Measurements from ENCODE around the gene RRM1.

- TF ChIP-seq, protein P1, sequence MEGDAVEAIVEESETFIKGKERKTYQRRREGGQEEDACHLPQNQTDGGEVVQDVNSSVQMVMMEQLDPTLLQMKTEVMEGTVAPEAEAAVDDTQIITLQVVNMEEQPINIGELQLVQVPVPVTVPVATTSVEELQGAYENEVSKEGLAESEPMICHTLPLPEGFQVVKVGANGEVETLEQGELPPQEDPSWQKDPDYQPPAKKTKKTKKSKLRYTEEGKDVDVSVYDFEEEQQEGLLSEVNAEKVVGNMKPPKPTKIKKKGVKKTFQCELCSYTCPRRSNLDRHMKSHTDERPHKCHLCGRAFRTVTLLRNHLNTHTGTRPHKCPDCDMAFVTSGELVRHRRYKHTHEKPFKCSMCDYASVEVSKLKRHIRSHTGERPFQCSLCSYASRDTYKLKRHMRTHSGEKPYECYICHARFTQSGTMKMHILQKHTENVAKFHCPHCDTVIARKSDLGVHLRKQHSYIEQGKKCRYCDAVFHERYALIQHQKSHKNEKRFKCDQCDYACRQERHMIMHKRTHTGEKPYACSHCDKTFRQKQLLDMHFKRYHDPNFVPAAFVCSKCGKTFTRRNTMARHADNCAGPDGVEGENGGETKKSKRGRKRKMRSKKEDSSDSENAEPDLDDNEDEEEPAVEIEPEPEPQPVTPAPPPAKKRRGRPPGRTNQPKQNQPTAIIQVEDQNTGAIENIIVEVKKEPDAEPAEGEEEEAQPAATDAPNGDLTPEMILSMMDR (IDR thresholded peaks at IDR 0.05): no peak
- no peak for TF ChIP-seq POLR2A (IDR thresholded peaks at IDR 0.05)
Observed at GRCh38 chr11:4098026-4098621, 3.5 kb downstream of the RRM1 start.

Measured in sigmoid colon (tissue), 3 donors.